GM12873 (cell line): ENCODE measurements around the gene IL17B.
A peak's percentile ranks its signal among the peaks of the same experiment; 100 is the strongest.

ENCODE experiments used
- TF ChIP-seq, protein P1 (sequence below): IDR thresholded peaks from 2 replicates; pipeline ENCODE4 v1.5.1; 2012; ENCODE audit warnings: low read depth, mild to moderate bottlenecking, moderate library complexity, low read length, control low read depth; ENCODE audit not compliant: insufficient read depth; ENCODE audit errors: missing control alignments

Gene IL17B

GRCh38 chr5:149382517-149383220 is 3.6 kb upstream of the IL17B start:
- TF ChIP-seq, protein P1, sequence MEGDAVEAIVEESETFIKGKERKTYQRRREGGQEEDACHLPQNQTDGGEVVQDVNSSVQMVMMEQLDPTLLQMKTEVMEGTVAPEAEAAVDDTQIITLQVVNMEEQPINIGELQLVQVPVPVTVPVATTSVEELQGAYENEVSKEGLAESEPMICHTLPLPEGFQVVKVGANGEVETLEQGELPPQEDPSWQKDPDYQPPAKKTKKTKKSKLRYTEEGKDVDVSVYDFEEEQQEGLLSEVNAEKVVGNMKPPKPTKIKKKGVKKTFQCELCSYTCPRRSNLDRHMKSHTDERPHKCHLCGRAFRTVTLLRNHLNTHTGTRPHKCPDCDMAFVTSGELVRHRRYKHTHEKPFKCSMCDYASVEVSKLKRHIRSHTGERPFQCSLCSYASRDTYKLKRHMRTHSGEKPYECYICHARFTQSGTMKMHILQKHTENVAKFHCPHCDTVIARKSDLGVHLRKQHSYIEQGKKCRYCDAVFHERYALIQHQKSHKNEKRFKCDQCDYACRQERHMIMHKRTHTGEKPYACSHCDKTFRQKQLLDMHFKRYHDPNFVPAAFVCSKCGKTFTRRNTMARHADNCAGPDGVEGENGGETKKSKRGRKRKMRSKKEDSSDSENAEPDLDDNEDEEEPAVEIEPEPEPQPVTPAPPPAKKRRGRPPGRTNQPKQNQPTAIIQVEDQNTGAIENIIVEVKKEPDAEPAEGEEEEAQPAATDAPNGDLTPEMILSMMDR: no peak

DNA sequence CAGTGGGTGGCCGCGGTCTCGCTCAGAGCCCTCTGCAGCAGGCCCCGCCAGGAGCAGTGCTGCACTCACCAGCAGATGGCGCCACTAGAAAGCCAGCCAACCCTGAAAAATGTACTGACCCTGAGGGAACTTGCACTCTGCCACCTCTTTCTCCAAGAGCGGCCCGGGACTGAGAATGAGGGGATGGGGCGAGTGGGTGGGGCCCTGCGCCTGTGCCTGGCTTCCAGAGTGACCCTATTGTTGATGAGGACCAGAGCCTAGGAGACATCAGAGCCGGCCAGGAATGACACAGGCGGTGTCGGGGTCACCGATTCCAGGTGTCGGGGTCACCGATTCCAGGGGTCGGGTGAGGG is 2.9 kb upstream of the IL17B start:
- TF ChIP-seq, protein P1: peak; percentile 92

DNA sequence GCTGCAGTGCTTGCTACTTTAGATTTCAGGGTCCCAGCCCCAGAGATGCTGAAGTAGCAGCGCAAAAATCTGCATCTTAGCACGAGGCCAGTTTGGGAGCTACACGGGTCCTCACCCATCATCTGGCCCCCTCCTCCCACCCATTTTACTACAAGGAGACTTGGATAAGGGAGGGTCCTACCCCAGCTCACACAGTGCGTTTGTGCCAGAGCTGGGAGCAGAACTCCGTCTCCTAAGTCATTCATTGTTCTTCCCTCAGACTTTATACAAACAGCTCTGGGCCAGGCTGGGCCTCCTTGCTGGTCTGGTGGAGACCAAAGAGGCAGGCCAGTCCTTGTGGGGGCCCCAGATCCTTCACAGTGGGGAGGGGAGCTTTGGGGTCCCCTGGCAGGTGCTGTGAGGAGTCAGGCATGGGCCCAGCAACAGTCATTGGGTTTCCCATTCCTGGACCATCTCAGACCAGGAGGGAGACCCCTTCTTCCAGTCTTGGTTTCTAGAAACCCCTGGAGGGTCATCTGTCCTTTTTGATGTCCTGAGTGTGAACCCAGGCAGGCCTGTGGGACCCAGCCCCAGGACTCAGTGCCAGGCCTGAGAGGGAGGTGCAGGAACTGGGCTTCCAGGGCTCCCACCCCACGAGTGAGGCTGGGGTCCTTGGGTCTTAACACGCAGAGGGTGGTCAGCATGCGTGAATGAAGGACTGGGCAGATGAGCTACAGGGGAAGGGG is 2.3 kb upstream of the IL17B start:
- TF ChIP-seq, protein P1: no peak

DNA sequence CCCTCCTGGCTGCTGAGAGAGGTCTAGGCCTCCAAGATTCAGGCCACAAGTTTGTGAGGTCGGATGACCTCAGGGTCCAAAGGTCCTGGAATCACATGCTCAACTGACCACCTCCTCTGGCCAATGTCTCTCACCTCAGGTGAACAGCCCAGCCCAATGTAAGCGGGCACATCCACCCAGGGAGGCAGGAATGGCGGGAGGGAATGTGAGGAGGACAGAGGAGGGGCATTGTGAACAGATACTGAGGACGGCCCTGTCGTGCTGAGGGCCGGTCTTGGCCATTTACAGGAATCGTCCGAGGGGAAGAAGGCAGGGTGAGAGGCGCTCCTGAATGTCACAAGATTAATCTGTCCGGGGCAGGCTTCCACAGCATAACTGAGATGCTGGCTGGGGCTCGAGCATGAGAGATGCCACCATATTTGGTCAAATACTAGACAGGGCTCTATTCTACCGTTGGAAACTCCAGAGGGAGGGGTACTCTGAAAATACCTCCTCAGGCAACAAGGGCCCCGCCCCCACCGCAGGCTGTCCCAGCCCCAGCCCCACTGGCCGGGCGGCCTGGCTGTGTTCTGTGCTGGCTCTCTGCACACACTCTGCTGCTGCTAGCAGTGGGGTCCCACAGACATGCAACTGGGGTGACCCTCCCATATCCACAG is 1.5 kb upstream of the IL17B start:
- TF ChIP-seq, protein P1: no peak

- TF ChIP-seq, protein P1: no peak
Measured at GRCh38 chr5:149379818-149380374, 804 bp upstream of the IL17B start.

- TF ChIP-seq, protein P1: no peak
Measured at GRCh38 chr5:149378241-149378820, 761 bp downstream of the IL17B start.

DNA sequence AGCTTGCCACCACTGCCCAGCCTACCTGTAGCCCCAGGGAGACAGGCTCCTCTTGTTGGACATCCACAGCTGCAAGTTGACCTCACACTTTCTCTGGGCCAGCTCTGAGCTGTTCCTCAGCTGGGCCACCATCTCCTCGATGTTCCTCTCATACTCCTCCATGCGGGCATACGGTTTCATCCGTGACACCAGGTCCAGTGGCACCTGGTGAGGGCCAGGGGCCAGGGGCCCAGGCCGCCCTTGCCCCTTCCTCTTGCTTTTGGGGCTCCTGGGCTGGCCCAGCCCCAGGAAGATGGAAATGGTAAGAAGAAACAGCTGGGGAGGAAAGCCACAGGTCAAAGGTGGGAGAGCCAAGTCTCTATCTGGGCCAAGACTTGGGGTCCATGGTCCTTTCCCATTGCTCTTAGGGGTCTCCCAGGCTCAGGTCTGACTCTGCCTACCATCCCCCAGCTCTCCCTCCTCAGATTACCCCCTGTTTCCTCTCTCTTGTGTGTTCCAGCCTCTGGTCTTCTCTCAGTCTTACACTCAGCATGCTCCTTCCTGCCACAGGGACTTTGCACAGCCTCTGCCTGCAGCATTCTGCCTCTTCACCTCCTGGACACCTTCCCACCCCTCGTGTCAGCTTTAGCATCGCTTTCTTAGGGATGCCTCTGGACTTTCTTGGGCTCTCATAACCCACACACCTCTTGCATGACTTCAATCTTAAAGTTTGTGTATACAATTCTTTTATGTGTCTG is 2.2 kb downstream of the IL17B start:
- TF ChIP-seq, protein P1: no peak
